IMR-90 (cell line): ENCODE measurements around the gene DNAAF3.

Experiments used
- BHLHE40 ChIP-seq: fragments of 150-350 bp; IDR thresholded peaks from 2 replicates; pipeline ENCODE4 v1.6.1; 2016; ENCODE audit warnings: mild to moderate bottlenecking, low read depth, low read length
- CEBPB ChIP-seq: IDR thresholded peaks from 2 replicates; pipeline ENCODE4 v1.6.1; 2012; ENCODE audit warnings: low read depth, low read length, improper control_type of control experiment
- CHD1 ChIP-seq: IDR thresholded peaks from 2 replicates; pipeline ENCODE4 v1.6.1; 2012; ENCODE audit warnings: low read depth, low read length, improper control_type of control experiment
- FOS ChIP-seq: fragments of 150-350 bp; IDR thresholded peaks from 2 replicates; pipeline ENCODE4 v1.6.1; 2016; ENCODE audit warnings: low read depth, low read length
- MAFK ChIP-seq: IDR thresholded peaks from 2 replicates; pipeline ENCODE4 v1.6.1; 2012; ENCODE audit warnings: low read depth, low read length, improper control_type of control experiment
- MXI1 ChIP-seq: IDR thresholded peaks from 2 replicates; pipeline ENCODE4 v1.6.1; 2012; ENCODE audit warnings: low read depth, mild to moderate bottlenecking, low read length, moderate library complexity, borderline replicate concordance
- NFE2L2 ChIP-seq: fragments of 150-350 bp; IDR thresholded peaks from 2 replicates; pipeline ENCODE4 v1.6.1; 2016; ENCODE audit warnings: low read depth, mild to moderate bottlenecking, low read length
- POLR2A ChIP-seq: IDR thresholded peaks from 2 replicates; pipeline ENCODE4 v1.6.1; 2012; ENCODE audit warnings: mild to moderate bottlenecking, low read depth, low read length
- RCOR1 ChIP-seq: IDR thresholded peaks from 2 replicates; pipeline ENCODE4 v1.6.1; 2012; ENCODE audit warnings: mild to moderate bottlenecking, low read length, improper control_type of control experiment; ENCODE audit not compliant: insufficient replicate concordance
- RFX5 ChIP-seq: IDR thresholded peaks from 2 replicates; pipeline ENCODE4 v1.8.0; 2012; ENCODE audit warnings: low read depth, mild to moderate bottlenecking, low read length, moderate library complexity
- SMC3 ChIP-seq: fragments of 150-350 bp; IDR thresholded peaks from 2 replicates; pipeline ENCODE4 v1.6.1; 2016; ENCODE audit warnings: low read depth, mild to moderate bottlenecking, antibody characterized with exemption, low read length, moderate library complexity
- TF ChIP-seq, protein P1 (sequence below): fragments of 150-350 bp; IDR thresholded peaks from 2 replicates; pipeline ENCODE4 v1.6.1; 2016; ENCODE audit warnings: low read depth, mild to moderate bottlenecking, low read length, moderate library complexity, borderline replicate concordance
- TF ChIP-seq, protein P2 (sequence below): conservative IDR thresholded peaks from 2 replicates; pipeline ENCODE4 v1.5.1; 2012; ENCODE audit warnings: mild to moderate bottlenecking, low read depth, low read length, improper control_type of control experiment
- TF ChIP-seq, protein P3 (sequence below): fragments of 150-350 bp; IDR thresholded peaks from 2 replicates; pipeline ENCODE4 v1.6.1; 2017; ENCODE audit warnings: mild to moderate bottlenecking, antibody characterized with exemption, low read length, low read depth

DNA sequence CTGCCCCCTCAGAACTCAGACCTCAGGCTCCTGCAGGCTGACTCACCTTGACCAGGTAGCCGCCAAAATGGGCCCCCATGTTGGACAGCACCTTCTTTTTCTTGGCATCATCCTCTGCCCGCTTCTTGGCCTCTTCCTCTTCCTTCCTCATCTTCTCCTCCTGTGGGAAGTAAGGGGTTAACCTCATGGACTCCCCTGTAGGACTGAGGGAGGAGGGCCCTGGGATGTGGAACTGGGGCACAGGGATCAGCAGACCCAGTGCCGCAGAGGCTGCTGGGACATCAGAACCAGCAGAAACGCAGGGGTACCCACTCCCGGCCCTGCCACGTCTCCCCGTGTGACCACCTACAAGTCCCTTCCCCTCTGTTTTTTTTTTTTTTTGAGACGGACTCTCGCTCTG, 28.5 kb downstream of the DNAAF3 start:
- no peak for TF ChIP-seq POLR2A
- TF ChIP-seq, protein P1, sequence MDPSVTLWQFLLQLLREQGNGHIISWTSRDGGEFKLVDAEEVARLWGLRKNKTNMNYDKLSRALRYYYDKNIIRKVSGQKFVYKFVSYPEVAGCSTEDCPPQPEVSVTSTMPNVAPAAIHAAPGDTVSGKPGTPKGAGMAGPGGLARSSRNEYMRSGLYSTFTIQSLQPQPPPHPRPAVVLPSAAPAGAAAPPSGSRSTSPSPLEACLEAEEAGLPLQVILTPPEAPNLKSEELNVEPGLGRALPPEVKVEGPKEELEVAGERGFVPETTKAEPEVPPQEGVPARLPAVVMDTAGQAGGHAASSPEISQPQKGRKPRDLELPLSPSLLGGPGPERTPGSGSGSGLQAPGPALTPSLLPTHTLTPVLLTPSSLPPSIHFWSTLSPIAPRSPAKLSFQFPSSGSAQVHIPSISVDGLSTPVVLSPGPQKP: no peak
- TF ChIP-seq, protein P2, sequence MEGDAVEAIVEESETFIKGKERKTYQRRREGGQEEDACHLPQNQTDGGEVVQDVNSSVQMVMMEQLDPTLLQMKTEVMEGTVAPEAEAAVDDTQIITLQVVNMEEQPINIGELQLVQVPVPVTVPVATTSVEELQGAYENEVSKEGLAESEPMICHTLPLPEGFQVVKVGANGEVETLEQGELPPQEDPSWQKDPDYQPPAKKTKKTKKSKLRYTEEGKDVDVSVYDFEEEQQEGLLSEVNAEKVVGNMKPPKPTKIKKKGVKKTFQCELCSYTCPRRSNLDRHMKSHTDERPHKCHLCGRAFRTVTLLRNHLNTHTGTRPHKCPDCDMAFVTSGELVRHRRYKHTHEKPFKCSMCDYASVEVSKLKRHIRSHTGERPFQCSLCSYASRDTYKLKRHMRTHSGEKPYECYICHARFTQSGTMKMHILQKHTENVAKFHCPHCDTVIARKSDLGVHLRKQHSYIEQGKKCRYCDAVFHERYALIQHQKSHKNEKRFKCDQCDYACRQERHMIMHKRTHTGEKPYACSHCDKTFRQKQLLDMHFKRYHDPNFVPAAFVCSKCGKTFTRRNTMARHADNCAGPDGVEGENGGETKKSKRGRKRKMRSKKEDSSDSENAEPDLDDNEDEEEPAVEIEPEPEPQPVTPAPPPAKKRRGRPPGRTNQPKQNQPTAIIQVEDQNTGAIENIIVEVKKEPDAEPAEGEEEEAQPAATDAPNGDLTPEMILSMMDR: no peak
- TF ChIP-seq FOS: no peak
- TF ChIP-seq BHLHE40: no peak
- TF ChIP-seq RCOR1: no peak
- no peak for TF ChIP-seq NFE2L2
- no peak for TF ChIP-seq MAFK
- TF ChIP-seq, protein P3, sequence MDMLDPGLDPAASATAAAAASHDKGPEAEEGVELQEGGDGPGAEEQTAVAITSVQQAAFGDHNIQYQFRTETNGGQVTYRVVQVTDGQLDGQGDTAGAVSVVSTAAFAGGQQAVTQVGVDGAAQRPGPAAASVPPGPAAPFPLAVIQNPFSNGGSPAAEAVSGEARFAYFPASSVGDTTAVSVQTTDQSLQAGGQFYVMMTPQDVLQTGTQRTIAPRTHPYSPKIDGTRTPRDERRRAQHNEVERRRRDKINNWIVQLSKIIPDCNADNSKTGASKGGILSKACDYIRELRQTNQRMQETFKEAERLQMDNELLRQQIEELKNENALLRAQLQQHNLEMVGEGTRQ: no peak
- no peak for TF ChIP-seq SMC3
- no peak for TF ChIP-seq CEBPB
- no peak for TF ChIP-seq MXI1
- TF ChIP-seq CHD1: no peak
- no peak for TF ChIP-seq RFX5
